ENCODE results near the gene RHEBL1. TPM values are rescaled to one million over a fixed set of nuclear protein-coding genes. Genes with fewer than 3 reads are reported as not detected.

Gene RHEBL1
- total and polyA plus RNA-seq, 2 of the 8 experiments (the other 6 are each of a cell fraction or from before 2014, with no cell fraction given), result 7.5 to 9.4 TPM

DNA sequence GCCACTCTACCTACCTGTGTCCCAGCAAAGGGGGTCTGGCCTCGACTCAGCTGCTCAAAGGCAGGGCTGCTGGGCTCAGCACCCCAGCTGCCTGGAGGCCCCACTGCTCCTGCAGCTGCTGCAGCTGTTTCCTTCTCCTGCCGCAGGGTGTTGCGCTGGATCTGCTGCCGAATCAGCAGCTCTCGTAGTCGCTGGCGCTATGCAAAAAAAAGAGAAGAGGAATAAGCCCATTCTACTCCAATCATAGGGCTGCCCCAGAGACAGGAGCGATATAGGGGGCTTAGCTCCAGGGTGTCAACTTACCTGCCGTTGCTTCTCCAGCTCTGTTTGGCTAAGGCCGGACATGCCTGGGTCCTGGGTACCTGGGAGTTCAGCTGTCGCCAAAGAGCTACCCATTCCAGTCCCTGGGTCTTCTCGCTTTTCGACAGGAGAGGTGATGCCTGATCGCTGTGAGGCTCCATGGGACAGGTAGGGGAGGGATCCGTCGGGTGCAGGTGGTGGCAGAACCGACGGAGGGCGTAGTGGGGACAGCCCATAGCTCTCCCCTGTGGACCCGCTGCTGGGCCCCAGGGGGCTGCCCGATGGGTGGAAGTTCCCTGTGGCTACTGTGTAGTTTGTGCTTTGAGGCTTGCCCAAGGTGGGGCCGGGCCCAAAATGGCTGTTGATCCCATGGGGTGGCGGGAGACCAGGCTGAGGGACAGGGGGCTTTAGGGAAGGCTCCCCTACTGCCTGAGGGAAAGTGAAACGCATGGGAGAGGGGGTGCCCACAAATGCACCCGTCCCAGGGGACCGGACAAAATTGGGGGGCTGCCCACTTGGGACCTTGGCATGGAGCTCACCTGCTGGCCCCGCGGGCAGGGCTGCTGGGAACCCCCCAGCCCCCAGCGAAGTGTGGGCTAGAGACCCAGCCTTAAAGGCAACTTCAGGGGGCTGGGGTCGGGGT lies 30.1 kb downstream of the RHEBL1 start:
- Histone ChIP-seq H3K36me3 (ENCODE audit: control insufficient read depth in 2 of 4, insufficient read depth in 4 of 4, low read length in 3 of 4) (peaks cover 49 to 89% (median 80%) of the 10 kb centered on the region in 4 experiments), H4K5ac (ENCODE audit: insufficient read length, low read depth, low read length) (no peak overlapping the region), H3K56ac (replicated peaks; ENCODE audit: insufficient read length, low read depth, low read length) (no peak overlapping the region), H2BK12ac (ENCODE audit: low read depth, low read length) (no peak overlapping the region), H3K4ac (replicated peaks; ENCODE audit: insufficient read length, low read depth, low read length) (no peak overlapping the region), H4K91ac (replicated peaks; ENCODE audit: insufficient read length, low read length) (no peak overlapping the region), H3K9ac (replicated peaks in 1 of 4; ENCODE audit: extremely low read depth in 1 of 4, low read depth in 3 of 4, low read length in 3 of 4) (no peak overlapping the region), H2BK15ac (ENCODE audit: low read length) (no peak overlapping the region), H3K27ac (ENCODE audit: low read depth, low read length) (no peak overlapping the region), H2BK5ac (ENCODE audit: low read depth, low read length) (no peak overlapping the region), H3K4me1 (replicated peaks in 1 of 4; ENCODE audit: control insufficient read depth in 3 of 4, insufficient read depth in 4 of 4, low read length in 3 of 4) (no peaks in the 10 kb centered on the region), H3K23ac (ENCODE audit: insufficient read length) (no peak overlapping the region), H3K14ac (ENCODE audit: insufficient read length) (no peak overlapping the region), H4K8ac (ENCODE audit: extremely low read depth, insufficient read depth, low read length) (no peak overlapping the region), H3K27me3 (replicated peaks in 1 of 4; ENCODE audit: control insufficient read depth in 3 of 4, extremely low read depth in 1 of 4, insufficient read depth in 3 of 4, low read length in 3 of 4) (no peaks in the 10 kb centered on the region), H3K18ac (ENCODE audit: extremely low read depth, low read length) (no peak overlapping the region), H2AFZ (ENCODE audit: low read length) (no peak overlapping the region), H2BK120ac (replicated peaks; ENCODE audit: low read depth, low read length) (no peak overlapping the region), H3K79me1 (ENCODE audit: low read depth, low read length) (no peaks in the 10 kb centered on the region; the same call in 1 of the 2 replicates), H2BK20ac (ENCODE audit: low read length) (no peak overlapping the region), H3K23me2 (ENCODE audit: low read depth, low read length) (no peaks in the 10 kb centered on the region), H3K79me2 (ENCODE audit: control insufficient read depth in 1 of 2, insufficient read depth in 2 of 2, low read length in 2 of 2) (no peaks in the 10 kb centered on the region), H3K4me2 (ENCODE audit: insufficient read depth in 1 of 2, low read depth in 2 of 2, low read length in 2 of 2) (no peak overlapping the region), H3K9me3 (ENCODE audit: insufficient read depth in 2 of 2, low read depth in 1 of 2, low read length in 1 of 2) (no peaks in the 10 kb centered on the region), H4K20me1 (replicated peaks in 1 of 2; ENCODE audit: control insufficient read depth in 1 of 2, insufficient read depth in 2 of 2, low read length in 2 of 2) (peaks cover 15 to 34% of the 10 kb centered on the region in 2 experiments), H2AK5ac (ENCODE audit: low read depth, low read length) (no peak overlapping the region), H3K4me3 (ENCODE audit: extremely low read depth in 1 of 4, insufficient read depth in 2 of 4, low read depth in 3 of 4, low read length in 4 of 4) (no peak overlapping the region)
- DNase-seq (ENCODE audit: low read depth in 1 of 2, low spot score in 2 of 2) (no peak), FAIRE-seq (no peak)
- WGBS, 2 experiments (ENCODE audit: extremely low coverage in 1 of 2, insufficient coverage in 1 of 2, insufficient read length in 1 of 2, insufficient replicate concordance in 2 of 2, low coverage in 1 of 2, low lambda C conversion rate in 2 of 2, missing lambda C conversion rate in 1 of 2), result 93% methylated on average over 27 of the region's 30 CpGs; no CpG with 5 or more reads in 1 of the 2 experiments
- ChIA-PET CTCF (ENCODE audit: partially characterized antibody) (interaction anchor here (0.7 to 12.2 kb wide), 15 partner anchors 7 to 221 kb away, joined by 3 to 126 read pairs (median 4); no protein-coding TSS in a partner anchor), POLR2A (ENCODE audit: partially characterized antibody) (interaction anchor here (0.6 to 22.2 kb wide), 6 partner anchors 1 to 376 kb away, joined by 3 to 339 read pairs (median 3); no protein-coding TSS in a partner anchor)
- TF ChIP-seq, protein P1, sequence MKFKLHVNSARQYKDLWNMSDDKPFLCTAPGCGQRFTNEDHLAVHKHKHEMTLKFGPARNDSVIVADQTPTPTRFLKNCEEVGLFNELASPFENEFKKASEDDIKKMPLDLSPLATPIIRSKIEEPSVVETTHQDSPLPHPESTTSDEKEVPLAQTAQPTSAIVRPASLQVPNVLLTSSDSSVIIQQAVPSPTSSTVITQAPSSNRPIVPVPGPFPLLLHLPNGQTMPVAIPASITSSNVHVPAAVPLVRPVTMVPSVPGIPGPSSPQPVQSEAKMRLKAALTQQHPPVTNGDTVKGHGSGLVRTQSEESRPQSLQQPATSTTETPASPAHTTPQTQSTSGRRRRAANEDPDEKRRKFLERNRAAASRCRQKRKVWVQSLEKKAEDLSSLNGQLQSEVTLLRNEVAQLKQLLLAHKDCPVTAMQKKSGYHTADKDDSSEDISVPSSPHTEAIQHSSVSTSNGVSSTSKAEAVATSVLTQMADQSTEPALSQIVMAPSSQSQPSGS (IDR thresholded peaks at IDR 0.05; ENCODE audit: low read length), result no peak
- TF ChIP-seq GABPA (IDR thresholded peaks at IDR 0.05; ENCODE audit: borderline replicate concordance, insufficient read depth, low read length) (no peak), YY1 (IDR thresholded peaks at IDR 0.05; ENCODE audit: low read depth, low read length) (no peak), PHF8 (conservative IDR thresholded peaks at IDR 0.05; ENCODE audit: low read depth, low read length) (no peak), SP2 (IDR thresholded peaks at IDR 0.05; ENCODE audit: low read length) (no peak), TAF7 (optimal IDR thresholded peaks at IDR 0.05; ENCODE audit: borderline replicate concordance, low read depth, low read length) (no peak), EZH2 (IDR thresholded peaks at IDR 0.05; ENCODE audit: low read depth, low read length, severe bottlenecking) (no peak), CBX5 (IDR thresholded peaks at IDR 0.05; ENCODE audit: low read depth, low read length) (no peak)
- TF ChIP-seq, protein P2, sequence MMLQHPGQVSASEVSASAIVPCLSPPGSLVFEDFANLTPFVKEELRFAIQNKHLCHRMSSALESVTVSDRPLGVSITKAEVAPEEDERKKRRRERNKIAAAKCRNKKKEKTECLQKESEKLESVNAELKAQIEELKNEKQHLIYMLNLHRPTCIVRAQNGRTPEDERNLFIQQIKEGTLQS (IDR thresholded peaks at IDR 0.05; ENCODE audit: insufficient read depth, low read depth, low read length), result no peak

All from H1 (cell line).